DMS 273 (cell line): ENCODE data around the gene SIVA1.
A peak's percentile ranks its signal among the peaks of the same experiment; 100 is the strongest.
"Not testable (repeated sequence)": the region's sequence is repeated elsewhere in the genome, so short reads cannot be mapped to it uniquely, and the experiment has no call there.

Experiments used
- DNase-seq: peaks from one replicate; lab custom pipeline; 2025; ENCODE audit not compliant: unreplicated experiment; lab: John Stamatoyannopoulos, UW

The SIVA1 gene

GRCh38 chr14:104718871-104719270 lies 34.1 kb upstream of the SIVA1 start:
- no peak for DNase-seq

DNA sequence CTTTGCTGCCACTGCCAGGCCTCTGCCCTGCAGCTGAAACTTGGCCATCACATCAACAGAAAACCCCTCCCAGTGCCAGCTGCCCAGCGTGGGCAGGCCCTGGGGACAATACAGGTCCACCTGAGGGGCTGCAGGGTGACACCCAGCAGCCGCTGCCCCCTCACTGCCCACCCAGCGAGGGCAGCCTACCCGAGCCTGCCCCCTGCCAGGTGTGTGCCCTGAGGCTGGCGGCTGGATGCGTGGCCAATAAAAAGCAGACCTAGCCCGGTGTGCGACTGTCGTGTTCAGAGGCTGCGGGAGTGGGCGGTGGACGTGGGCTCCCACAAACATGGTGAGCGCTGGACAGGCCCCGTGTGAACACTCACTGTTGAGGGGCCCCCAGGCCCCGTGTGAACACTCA lies 33.6 kb upstream of the SIVA1 start:
- DNase-seq: no peak

GRCh38 chr14:104721505-104722431 lies 31.2 kb upstream of the SIVA1 start:
- no peak for DNase-seq

GRCh38 chr14:104722938-104723650 lies 29.9 kb upstream of the SIVA1 start:
- no peak for DNase-seq

GRCh38 chr14:104723651-104724406 lies 29.1 kb upstream of the SIVA1 start, which contains the start of gene ADSS1:
ADSS1 (plus strand) TSS chr14:104724229; CDS start chr14:104724271, 42 bp downstream.
- peak; percentile 77 for DNase-seq

- peak; percentile 61 for DNase-seq
Observed at GRCh38 chr14:104724407-104724980, 28.5 kb upstream of the SIVA1 start.

- peak; percentile 77 for DNase-seq
Observed at GRCh38 chr14:104724981-104725771, 27.8 kb upstream of the SIVA1 start.

- no peak for DNase-seq
Observed at GRCh38 chr14:104725772-104726548, 27.0 kb upstream of the SIVA1 start.

DNA sequence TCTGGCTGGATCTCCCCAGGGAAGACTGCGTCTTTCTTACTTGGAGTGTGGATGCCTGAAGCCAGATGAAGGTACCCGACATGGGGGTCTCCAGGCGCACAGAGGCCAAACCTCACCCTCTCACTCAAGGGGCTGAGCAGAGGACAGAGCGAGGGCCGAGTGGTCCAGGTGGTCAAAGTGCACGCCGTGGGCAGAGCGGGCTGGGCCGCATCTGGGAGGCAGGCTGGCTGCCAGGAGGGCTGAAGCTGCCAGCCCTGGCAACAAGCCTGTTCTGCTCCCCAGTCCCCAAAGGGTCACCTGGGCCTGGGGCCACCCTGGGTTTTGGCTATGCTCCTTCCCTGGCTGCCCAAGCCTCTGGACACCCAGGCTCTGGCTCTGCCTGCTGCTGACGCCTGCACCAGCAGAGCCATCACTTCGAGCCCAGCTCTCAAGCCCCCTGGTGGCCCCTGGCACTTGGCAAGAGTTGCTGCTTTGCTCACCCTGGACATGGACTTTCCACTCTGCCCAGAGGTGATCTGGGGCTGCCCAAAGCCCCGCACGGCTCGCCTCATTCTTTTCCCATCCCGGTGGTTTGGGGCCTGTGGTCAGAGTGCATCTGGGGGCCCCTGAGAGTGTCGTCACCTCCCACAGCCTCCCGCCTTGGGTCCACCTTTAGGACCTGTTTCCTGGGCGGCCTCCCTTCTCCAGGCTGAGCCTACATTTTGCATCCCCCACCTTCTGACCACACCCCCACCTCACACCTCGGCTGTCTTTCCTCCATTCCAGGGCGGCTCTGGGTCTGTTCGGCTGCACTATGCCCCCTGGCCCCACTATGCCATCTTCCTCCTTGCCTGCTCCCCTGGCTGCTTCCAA lies 26.1 kb upstream of the SIVA1 start:
- peak; percentile 49 for DNase-seq

DNA sequence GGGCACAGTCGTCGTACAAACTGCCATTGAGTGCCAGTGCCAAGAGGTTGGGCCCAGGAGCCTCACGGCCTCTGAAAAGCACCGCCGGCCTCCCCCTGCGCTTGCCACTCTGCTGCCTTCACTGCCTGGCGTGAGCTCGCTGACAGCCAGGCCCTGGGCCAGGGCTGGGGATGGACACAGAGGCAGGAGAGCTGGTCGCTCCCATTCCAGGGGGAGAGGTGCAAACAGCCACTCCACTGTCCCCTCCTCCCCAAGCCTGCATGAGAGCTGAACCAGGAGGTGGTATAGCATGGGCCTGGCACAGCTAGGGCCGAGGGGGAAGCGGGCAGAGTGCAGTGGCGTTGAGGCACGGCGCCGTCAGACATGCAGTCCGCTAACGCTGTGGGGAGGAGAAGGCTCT lies 24.3 kb upstream of the SIVA1 start:
- no peak for DNase-seq

- DNase-seq: not testable (repeated sequence)
Observed at GRCh38 chr14:104729176-104729834, 23.6 kb upstream of the SIVA1 start.

- DNase-seq: no peak
Observed at GRCh38 chr14:104729835-104730181, 23.1 kb upstream of the SIVA1 start.

- DNase-seq: no peak
Observed at GRCh38 chr14:104730487-104730886, 22.5 kb upstream of the SIVA1 start.

- peak; percentile 70 for DNase-seq
Observed at GRCh38 chr14:104731320-104732294, 21.3 kb upstream of the SIVA1 start.

GRCh38 chr14:104732355-104732804 lies 20.6 kb upstream of the SIVA1 start:
- no peak for DNase-seq

DNA sequence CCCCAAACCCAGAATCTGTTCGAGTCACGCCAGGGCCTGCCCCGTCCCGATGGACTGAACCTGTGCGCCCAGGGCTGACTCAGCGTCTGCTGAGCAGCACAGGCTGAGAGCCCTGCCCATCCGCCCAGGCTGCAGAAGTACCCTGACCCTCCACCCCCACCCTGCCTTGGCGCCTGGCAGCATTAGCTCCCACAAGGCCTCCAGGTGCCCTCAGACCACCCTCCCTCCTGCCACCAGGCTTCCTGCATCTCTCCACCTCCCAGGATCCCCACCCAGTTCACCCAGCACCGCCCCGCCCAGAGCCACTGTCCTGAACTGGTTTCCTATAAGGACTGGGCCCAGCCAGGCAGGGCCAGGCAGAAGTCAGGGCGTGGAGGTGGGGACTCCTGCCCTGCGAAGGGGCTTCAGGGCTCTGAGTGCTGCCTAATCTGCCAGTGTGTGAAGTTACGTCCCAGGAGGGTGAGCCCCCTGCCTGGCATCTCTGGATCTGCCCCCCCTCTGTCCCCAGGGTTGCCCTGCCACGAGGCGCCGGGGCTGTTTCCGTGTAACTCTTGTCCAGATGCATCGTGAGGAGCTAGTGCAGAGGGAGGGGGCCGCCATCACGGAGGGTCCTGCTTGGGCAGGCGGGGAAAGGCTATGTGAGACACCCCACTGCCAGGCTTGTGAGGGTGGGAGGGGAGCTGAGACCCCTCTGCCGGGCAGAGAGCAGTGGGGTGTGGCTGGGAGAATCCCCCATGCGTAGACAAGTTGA lies 19.8 kb upstream of the SIVA1 start:
- DNase-seq: no peak
